HepG2 (cell line): ENCODE measurements around the gene MKX. TPM values are rescaled to one million over a fixed set of nuclear protein-coding genes. Genes with fewer than 3 reads are reported as not detected.
A peak's percentile ranks its signal among the peaks of the same experiment; 100 is the strongest.

Experiments used
- ARNT ChIP-seq: fragments of 450-650 bp; IDR thresholded peaks from 2 replicates; pipeline ENCODE4 v1.6.1; 2017
- BCL6 ChIP-seq: IDR thresholded peaks from 2 replicates; pipeline ENCODE4 v1.6.1; 2016; ENCODE audit warnings: missing genetic modification reagents, missing compliant biosample characterization
- FOSL2 ChIP-seq: sonication (generic); formaldehyde crosslinking; IDR thresholded peaks from 2 replicates; pipeline ENCODE4 v1.4.0; 2020; ENCODE audit warnings: missing genetic modification reagents
- HOXA3 ChIP-seq: sonication (generic); formaldehyde crosslinking; IDR thresholded peaks from 2 replicates; pipeline ENCODE4 v1.5.0; 2020; ENCODE audit warnings: missing genetic modification reagents
- MTF2 ChIP-seq: sonication (generic); formaldehyde crosslinking; IDR thresholded peaks from 2 replicates; pipeline ENCODE4 v1.5.0; 2020; ENCODE audit warnings: missing genetic modification reagents, borderline replicate concordance
- MZF1 ChIP-seq: sonication (generic); formaldehyde crosslinking; IDR thresholded peaks from 2 replicates; pipeline ENCODE4 v1.8.1; 2023; ENCODE audit warnings: mild to moderate bottlenecking, missing genetic modification reagents, borderline replicate concordance
- NBN ChIP-seq: fragments of 450-650 bp; conservative IDR thresholded peaks from 2 replicates; pipeline ENCODE4 v1.6.1; 2017
- NFE2L1 ChIP-seq: sonication (generic); formaldehyde crosslinking; IDR thresholded peaks from 2 replicates; pipeline ENCODE4 v1.4.0; 2020; ENCODE audit warnings: missing genetic modification reagents, mild to moderate bottlenecking, borderline replicate concordance
- PHF20 ChIP-seq: sonication (generic); formaldehyde crosslinking; IDR thresholded peaks from 2 replicates; pipeline ENCODE4 v1.5.0; 2020; ENCODE audit warnings: mild to moderate bottlenecking, missing genetic modification reagents
- PLRG1 ChIP-seq: fragments of 450-650 bp; conservative IDR thresholded peaks from 2 replicates; pipeline ENCODE4 v1.6.1; 2016
- SKI ChIP-seq: fragments of 450-650 bp; IDR thresholded peaks from one replicate; pipeline ENCODE4 v1.6.1; 2018; ENCODE audit warnings: mild to moderate bottlenecking; ENCODE audit not compliant: partially characterized antibody
- SP4 ChIP-seq: sonication (generic); formaldehyde crosslinking; IDR thresholded peaks from 2 replicates; pipeline ENCODE4 v1.8.1; 2023; ENCODE audit warnings: mild to moderate bottlenecking, missing genetic modification reagents
- ZFX ChIP-seq: sonication (generic); formaldehyde crosslinking; IDR thresholded peaks from 2 replicates; pipeline ENCODE4 v1.4.0; 2020; ENCODE audit warnings: mild to moderate bottlenecking, low read depth, missing genetic modification reagents, moderate library complexity
- ZNF317 ChIP-seq: sonication (generic); formaldehyde crosslinking; IDR thresholded peaks from 2 replicates; pipeline ENCODE4 v1.5.0; 2020; ENCODE audit warnings: mild to moderate bottlenecking, missing genetic modification reagents
- ZNF790 ChIP-seq: sonication (generic); formaldehyde crosslinking; IDR thresholded peaks from 2 replicates; pipeline ENCODE4 v1.8.0; 2022; ENCODE audit warnings: missing genetic modification reagents, mild to moderate bottlenecking, borderline replicate concordance
- polyA plus RNA-seq, 8 experiments: library from polyadenylated mRNA; depleted of rRNA in 3 of 8; stranded (reverse) in 7 of 8; unstranded in 1 of 8; fragments of >200 nt; fragmentation: Illumina TruSeq in 4 of 8; extraction: Trizol in 4 of 8; gene quantifications; 2 replicates each; pipeline versions ENCODE4 v1.2.1 to v1.2.3, GENCODE V29; 2011 to 2016; ENCODE audit warnings: low read depth in 4 of 8, missing spikeins in 1 of 8, mixed read lengths in 1 of 8; ENCODE audit not compliant: insufficient read depth in 1 of 8
- total RNA-seq, 5 experiments: library from RNA; depleted of rRNA; stranded (reverse); fragments of >200 nt; fragmentation: Illumina TruSeq; extraction: Trizol; gene quantifications; 2 replicates each; pipeline ENCODE4 v1.2.3, GENCODE V29; 2016; ENCODE audit warnings: low read depth in 1 of 5
- TF ChIP-seq, protein P1 (sequence below): sonication (generic); formaldehyde crosslinking; IDR thresholded peaks from 2 replicates; pipeline ENCODE4 v1.4.0; 2020; ENCODE audit warnings: mild to moderate bottlenecking, low read depth, missing genetic modification reagents
- TF ChIP-seq, protein P2 (sequence below): IDR thresholded peaks from 2 replicates; pipeline ENCODE4 v1.6.1; 2016; ENCODE audit warnings: low read depth
- TF ChIP-seq, protein P3 (sequence below): sonication (generic); formaldehyde crosslinking; IDR thresholded peaks from 2 replicates; pipeline ENCODE4 v1.5.0; 2020; ENCODE audit warnings: mild to moderate bottlenecking, missing genetic modification reagents, moderate library complexity
- TF ChIP-seq, protein P4 (sequence below): sonication (generic); formaldehyde crosslinking; IDR thresholded peaks from 2 replicates; pipeline ENCODE4 v1.5.1; 2020; ENCODE audit warnings: mild to moderate bottlenecking, missing genetic modification reagents, moderate library complexity
- TF ChIP-seq, protein P5 (sequence below): sonication (generic); formaldehyde crosslinking; IDR thresholded peaks from 2 replicates; pipeline ENCODE4 v1.8.0; 2023; ENCODE audit warnings: mild to moderate bottlenecking, missing genetic modification reagents

MKX gene
- total and polyA plus RNA-seq, 2 of the 13 experiments (the other 11 are each of a cell fraction or from before 2014, with no cell fraction given) = not detected

DNA sequence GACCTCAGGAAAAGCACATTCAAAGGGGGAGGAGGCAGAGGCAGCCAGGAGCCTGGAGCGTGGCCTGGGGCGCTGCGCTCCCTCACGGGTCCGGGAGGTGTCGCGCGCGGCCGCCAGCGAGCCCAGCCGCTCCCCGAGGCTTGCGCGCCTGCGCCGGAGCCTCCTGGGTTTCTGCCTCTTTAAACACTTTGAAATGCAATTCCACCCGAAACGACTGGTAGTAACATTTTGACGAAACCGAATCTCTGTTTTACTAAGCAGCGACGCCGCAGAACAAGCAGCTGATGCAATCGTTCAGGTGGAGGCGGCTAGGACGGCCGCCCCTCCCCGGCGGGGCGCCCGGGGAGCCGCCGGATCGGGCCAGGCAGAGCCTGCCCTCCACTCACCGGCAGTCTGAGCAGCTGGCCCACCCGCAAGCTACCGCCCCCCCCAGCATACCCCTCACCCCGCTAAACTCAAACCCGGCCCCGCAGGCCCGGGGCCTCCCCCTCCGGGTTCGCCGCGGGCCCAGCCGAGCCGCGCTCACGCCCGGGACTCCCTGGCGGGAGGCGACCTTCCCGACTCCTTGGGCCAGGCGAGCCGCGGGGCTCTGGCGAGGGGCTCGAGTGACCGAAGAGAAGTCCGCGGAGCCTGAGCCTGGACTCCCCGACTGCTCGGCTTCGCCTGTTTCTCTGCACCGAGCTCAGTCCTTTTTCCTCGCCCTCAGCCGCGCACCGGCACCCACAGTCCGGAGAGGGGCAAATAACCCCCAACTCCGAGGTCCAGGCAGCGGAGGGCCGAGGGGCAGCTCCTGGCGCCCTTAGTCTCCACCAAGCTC, 3.2 kb downstream of the MKX start (continued):
- TF ChIP-seq ARNT (no peak), NBN (no peak), ZNF317 (no peak), FOSL2 (CRISPR knock-in tag) (no peak), SP4 (CRISPR knock-in tag) (no peak), PLRG1 (no peak), MZF1 (no peak), HOXA3 (CRISPR knock-in tag) (0 out of 2 replicates have a peak, but pooled peaks have one; percentile 19), ZNF790 (CRISPR knock-in tag) (no peak), NFE2L1 (CRISPR knock-in tag) (no peak), MTF2 (CRISPR knock-in tag) (0 out of 2 replicates have a peak, but pooled peaks have one; percentile 18), SKI (no peak), BCL6 (peak; percentile 19), PHF20 (no peak), ZFX (CRISPR knock-in tag) (no peak)
- TF ChIP-seq, protein P1, sequence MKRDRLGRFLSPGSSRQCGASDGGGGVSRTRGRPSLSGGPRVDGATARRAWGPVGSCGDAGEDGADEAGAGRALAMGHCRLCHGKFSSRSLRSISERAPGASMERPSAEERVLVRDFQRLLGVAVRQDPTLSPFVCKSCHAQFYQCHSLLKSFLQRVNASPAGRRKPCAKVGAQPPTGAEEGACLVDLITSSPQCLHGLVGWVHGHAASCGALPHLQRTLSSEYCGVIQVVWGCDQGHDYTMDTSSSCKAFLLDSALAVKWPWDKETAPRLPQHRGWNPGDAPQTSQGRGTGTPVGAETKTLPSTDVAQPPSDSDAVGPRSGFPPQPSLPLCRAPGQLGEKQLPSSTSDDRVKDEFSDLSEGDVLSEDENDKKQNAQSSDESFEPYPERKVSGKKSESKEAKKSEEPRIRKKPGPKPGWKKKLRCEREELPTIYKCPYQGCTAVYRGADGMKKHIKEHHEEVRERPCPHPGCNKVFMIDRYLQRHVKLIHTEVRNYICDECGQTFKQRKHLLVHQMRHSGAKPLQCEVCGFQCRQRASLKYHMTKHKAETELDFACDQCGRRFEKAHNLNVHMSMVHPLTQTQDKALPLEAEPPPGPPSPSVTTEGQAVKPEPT (CRISPR knock-in tag) = 0 out of 2 replicates have a peak, but pooled peaks have one; percentile 7
- TF ChIP-seq, protein P2, sequence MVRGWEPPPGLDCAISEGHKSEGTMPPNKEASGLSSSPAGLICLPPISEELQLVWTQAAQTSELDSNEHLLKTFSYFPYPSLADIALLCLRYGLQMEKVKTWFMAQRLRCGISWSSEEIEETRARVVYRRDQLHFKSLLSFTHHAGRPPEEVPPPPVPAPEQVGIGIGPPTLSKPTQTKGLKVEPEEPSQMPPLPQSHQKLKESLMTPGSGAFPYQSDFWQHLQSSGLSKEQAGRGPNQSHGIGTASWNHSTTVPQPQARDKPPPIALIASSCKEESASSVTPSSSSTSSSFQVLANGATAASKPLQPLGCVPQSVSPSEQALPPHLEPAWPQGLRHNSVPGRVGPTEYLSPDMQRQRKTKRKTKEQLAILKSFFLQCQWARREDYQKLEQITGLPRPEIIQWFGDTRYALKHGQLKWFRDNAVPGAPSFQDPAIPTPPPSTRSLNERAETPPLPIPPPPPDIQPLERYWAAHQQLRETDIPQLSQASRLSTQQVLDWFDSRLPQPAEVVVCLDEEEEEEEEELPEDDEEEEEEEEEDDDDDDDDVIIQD = no peak
- TF ChIP-seq, protein P3, sequence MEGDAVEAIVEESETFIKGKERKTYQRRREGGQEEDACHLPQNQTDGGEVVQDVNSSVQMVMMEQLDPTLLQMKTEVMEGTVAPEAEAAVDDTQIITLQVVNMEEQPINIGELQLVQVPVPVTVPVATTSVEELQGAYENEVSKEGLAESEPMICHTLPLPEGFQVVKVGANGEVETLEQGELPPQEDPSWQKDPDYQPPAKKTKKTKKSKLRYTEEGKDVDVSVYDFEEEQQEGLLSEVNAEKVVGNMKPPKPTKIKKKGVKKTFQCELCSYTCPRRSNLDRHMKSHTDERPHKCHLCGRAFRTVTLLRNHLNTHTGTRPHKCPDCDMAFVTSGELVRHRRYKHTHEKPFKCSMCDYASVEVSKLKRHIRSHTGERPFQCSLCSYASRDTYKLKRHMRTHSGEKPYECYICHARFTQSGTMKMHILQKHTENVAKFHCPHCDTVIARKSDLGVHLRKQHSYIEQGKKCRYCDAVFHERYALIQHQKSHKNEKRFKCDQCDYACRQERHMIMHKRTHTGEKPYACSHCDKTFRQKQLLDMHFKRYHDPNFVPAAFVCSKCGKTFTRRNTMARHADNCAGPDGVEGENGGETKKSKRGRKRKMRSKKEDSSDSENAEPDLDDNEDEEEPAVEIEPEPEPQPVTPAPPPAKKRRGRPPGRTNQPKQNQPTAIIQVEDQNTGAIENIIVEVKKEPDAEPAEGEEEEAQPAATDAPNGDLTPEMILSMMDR (CRISPR knock-in tag) = peak; percentile 80
- TF ChIP-seq, protein P4, sequence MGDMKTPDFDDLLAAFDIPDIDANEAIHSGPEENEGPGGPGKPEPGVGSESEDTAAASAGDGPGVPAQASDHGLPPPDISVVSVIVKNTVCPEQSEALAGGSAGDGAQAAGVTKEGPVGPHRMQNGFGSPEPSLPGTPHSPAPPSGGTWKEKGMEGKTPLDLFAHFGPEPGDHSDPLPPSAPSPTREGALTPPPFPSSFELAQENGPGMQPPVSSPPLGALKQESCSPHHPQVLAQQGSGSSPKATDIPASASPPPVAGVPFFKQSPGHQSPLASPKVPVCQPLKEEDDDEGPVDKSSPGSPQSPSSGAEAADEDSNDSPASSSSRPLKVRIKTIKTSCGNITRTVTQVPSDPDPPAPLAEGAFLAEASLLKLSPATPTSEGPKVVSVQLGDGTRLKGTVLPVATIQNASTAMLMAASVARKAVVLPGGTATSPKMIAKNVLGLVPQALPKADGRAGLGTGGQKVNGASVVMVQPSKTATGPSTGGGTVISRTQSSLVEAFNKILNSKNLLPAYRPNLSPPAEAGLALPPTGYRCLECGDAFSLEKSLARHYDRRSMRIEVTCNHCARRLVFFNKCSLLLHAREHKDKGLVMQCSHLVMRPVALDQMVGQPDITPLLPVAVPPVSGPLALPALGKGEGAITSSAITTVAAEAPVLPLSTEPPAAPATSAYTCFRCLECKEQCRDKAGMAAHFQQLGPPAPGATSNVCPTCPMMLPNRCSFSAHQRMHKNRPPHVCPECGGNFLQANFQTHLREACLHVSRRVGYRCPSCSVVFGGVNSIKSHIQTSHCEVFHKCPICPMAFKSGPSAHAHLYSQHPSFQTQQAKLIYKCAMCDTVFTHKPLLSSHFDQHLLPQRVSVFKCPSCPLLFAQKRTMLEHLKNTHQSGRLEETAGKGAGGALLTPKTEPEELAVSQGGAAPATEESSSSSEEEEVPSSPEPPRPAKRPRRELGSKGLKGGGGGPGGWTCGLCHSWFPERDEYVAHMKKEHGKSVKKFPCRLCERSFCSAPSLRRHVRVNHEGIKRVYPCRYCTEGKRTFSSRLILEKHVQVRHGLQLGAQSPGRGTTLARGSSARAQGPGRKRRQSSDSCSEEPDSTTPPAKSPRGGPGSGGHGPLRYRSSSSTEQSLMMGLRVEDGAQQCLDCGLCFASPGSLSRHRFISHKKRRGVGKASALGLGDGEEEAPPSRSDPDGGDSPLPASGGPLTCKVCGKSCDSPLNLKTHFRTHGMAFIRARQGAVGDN (CRISPR knock-in tag) = peak; percentile 15
- TF ChIP-seq, protein P5, sequence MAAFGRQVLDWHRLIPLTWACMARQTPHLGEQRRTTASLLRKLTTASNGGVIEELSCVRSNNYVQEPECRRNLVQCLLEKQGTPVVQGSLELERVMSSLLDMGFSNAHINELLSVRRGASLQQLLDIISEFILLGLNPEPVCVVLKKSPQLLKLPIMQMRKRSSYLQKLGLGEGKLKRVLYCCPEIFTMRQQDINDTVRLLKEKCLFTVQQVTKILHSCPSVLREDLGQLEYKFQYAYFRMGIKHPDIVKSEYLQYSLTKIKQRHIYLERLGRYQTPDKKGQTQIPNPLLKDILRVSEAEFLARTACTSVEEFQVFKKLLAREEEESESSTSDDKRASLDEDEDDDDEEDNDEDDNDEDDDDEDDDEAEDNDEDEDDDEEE (CRISPR knock-in tag) = no peak
